GM21360 (cell line): Measurements from ENCODE around the gene ATP8B3.
"Not testable (repeated sequence)": the region's sequence is repeated elsewhere in the genome, so short reads cannot be mapped to it uniquely, and the experiment has no call there.

ENCODE experiments used
- ATAC-seq: cut with Tn5 transposase; IDR thresholded peaks from one replicate; pipeline ENCODE4 v1.9.1; 2021; ENCODE audit warnings: mild to moderate bottlenecking, moderate library complexity; ENCODE audit not compliant: unreplicated experiment

Gene ATP8B3

GRCh38 chr19:1770866-1771576, 41.1 kb downstream of the ATP8B3 start:
- no peak for ATAC-seq

GRCh38 chr19:1769645-1769985, 42.5 kb downstream of the ATP8B3 start:
- ATAC-seq = no peak

GRCh38 chr19:1768918-1769644, 43.0 kb downstream of the ATP8B3 start:
- ATAC-seq = no peak

DNA sequence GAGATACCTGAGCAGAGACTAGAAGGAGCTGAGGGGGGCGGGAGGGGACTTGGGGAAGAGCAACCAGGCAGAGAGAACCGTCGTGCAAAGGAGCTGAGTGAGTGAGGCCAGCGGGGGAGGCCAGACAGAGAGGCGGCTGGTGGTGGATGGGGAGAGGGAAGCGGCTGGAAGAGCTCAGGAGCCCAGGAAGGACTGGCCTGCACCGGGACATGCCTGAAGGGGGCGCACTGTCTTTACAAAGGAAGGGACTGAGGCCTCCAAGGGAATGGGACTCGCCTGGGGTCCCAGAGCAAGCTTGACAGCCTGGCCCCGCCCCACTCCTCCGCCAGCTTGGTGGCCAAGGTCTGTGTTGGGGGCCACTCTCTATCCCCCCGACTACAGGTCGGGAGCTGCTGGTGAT, 43.8 kb downstream of the ATP8B3 start:
- ATAC-seq = no peak

GRCh38 chr19:1767464-1767933, 44.6 kb downstream of the ATP8B3 start:
- no peak for ATAC-seq

- ATAC-seq = no peak
Measured at GRCh38 chr19:1766800-1767352, 45.2 kb downstream of the ATP8B3 start.

DNA sequence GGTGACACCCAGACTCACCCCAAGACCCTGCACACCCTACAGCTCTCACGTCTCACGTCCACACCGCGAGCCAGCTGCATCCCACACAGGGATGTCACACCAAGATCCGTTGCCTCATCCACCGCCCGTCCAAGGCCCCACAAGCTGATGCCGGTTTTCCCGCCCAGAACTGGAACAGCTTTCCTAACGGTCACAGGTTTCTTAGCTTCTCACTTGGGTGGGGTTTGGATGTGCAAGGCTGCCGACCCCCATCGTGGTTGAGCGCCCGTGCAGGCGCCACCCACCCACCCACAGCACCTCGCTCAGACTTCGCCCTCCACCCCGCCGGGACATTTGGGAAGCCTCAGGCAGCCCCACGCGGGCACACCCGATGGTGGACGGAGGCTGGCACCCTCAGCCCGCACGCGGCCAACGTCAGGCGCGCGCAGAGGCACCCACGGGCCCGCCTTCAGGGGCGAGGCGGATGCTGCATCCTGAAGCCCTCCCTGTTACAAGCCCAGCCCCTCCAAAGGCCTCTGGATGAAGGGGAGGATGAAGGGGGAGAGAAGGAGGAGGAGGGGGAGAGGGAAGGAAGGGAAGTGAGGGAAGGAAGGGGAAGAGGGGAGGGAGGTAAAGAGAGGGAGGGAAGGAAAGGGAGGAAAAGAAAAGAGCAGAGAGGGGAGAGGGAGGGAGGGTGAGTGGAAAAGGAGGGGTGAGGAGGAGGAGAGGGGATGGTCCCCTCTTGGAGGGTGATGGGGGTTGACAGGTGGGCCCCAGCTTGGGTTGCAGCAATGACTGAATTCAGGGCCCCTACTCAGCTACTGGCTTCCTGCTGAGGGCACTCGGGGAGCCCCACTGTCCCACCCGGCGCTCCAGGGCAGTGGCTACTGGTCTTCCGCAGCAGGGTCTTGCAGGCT, 45.9 kb downstream of the ATP8B3 start:
- ATAC-seq = no peak

DNA sequence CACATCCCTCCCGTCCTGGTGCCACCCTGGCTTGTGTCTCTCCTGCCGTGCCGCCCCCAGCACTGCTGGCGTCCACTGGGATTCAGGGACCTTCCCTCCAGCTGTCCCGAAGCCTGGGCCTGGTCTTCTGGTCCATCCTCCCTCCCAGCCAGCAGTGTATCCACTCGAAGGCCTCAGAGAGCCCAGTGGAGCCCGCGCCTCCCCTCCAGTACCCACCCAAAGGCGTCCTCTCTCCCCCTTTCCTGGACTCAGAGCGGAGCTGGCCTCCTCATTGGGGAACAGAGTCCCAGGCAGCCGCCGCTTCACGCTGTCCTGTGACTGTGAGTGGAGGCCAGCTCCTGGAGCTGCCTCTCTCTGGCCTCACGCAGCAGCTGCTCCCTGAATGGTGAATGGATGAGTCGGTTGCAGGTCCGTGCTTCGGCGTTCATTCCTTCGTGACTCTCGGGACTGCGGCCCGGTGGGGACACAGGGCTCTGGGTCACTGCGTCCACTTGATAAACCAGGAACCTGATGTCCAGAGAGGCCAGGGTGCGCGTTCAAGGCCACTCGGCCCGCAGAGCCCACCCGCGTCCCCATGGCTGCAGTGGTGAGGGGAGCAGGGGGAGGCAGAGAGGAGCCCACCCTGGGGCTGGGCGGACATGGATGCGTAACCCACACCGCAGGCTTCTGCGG, 46.7 kb downstream of the ATP8B3 start:
- no peak for ATAC-seq

GRCh38 chr19:1764729-1765128, 47.3 kb downstream of the ATP8B3 start:
- no peak for ATAC-seq

DNA sequence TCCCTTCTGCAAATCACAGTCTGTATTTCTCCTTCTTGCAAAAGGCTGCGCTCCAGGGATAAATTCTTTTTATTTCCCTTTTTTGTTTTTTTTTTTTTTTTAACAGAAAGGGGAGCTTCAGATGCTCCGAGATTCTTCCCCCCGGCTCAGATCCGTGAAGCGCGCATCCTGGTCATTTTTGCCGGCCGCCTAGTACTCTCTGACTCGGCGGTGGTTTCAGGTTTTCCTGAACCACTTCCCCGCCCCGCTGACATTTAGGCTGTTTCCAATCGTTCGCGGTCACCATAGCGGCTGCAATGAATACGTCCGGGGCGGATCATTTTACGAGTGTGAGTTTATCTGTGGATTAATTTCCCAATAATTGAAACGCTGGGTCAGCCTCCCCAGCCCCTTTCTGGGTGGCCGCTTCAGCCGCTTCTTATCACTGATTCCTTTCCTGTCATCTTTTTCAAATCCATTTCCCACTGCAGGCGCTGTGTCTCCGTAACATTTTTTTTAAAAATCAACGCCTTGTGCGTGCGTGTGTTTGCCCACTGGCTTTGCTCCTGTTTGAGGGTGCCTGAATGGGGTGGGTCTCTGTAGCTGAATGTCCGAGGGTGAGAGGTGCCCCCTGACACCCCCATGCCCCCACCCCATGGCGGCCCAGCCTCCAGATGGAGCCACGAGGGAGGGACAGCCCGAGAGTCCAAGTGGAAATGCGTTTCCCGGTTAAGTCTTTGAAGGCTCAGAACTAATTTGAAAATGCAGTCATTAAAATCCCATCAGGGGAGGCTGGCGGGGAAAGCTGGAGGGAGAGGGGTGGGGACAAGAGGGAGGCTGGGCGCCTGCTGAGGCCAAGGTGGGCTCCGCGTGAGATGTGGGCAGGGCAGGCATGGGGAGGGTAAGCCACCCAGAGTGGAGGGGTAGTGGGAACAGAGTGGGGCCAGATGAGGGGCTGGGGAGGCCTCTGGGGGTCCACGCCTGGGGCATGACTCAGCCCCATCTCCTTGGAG, 48.1 kb downstream of the ATP8B3 start:
- ATAC-seq = no peak

- no peak for ATAC-seq
Measured at GRCh38 chr19:1762243-1763117, 49.6 kb downstream of the ATP8B3 start.

GRCh38 chr19:1761528-1762242, 50.4 kb downstream of the ATP8B3 start:
- ATAC-seq = no peak

DNA sequence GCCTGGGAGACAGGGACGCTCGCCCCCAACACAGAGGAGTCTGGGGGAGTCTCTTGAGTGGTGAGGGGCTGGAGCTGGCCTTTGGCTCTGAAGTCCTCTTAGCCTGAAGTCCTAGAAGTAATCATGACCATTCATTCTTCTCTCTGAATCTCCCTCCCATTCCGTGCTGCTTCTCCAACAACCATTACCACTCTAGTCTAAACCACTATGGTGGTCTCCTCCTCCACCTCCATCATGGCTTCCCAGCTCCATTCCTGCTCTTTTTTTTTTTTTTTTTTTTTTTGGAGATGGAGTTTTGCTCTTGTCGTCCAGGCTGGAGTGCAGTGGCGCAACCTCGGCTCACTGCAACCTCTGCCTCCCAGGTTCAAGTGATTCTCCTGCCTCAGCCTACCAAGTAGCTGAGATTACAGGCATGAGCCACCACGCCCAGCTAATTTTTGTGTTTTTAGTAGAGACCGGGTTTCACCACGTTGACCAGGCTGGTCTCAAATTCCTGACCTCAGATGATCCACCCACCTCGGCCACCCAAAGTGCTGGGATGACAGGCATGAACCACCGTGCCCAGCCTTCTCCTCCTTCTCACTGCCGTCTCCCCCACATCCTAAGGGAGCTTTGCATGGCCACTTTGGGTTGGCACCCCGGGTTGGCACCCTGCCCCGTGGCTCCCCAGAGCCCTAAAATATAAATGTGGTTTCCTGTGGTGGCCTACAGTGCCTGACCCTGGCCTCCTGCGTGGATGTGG, 51.1 kb downstream of the ATP8B3 start:
- ATAC-seq = not testable (repeated sequence)

DNA sequence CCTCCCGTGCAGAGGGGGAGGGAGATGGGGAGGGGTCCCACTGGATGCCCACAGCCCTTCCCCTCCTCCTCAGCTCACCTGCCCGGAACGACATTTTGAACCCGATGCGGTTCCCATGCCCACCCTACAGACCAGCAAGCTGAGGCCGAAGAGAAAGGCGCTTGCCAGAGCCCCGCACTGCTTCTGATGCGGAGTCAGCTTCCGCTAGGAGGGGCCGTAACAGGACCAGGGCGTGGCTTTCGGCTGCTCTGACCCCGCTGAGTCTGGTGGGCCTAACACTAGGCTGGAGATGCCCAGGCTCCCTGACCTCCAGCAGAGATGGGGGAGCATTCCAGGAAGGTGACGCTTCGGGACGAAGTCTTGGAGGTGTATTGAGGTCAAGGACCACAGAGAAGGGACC, 52.1 kb downstream of the ATP8B3 start:
- no peak for ATAC-seq

DNA sequence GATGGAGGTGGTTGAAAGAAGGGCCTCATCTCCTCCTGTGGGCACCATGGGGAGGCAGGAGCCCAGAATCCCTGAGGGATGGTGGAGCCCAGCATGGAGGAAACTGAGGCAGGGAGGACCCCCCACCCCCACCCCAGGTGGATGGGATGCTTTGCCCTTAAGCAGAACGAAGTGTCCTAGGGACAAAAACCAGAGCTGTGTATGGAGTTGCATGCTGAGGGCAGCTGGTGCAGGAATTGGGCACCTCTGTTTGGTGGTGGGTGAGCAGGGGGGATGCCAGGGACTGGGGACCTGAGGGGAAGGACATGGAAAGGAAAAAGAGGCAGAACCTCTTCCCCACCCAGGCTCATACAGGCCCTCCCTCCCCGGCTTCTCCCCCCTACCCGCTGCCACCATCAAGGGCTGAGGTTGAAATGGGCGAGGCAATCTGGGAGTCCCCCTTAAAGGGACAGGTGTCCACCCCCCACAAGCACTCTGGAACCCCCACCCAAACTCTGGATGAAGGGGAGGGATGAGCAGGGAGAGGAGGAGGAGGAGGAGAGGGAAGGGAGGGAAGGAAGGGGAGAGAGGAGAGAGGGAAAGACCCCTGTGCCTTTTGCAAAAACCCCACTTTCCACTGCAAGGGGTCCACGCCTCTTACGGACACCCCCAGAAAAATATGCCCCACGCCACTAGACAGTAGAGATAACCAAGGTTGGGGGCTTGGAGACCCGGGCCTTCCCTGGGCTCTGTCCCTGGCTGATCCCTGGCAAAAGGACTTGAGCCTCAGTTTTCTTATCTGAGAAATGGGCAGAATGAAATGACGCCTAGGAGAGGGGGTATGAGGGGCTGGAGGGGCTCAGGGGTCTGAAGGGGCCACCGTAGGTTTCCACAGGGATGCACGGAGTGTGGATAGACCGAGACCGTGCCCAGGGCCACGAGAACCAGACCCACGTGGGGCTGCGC, 52.8 kb downstream of the ATP8B3 start:
- no peak for ATAC-seq

GRCh38 chr19:1758231-1758577, 53.9 kb downstream of the ATP8B3 start:
- no peak for ATAC-seq
